ENCODE data around the gene WNT2. TPM values are rescaled to one million over a fixed set of nuclear protein-coding genes. Genes with fewer than 3 reads are reported as not detected.
"Not testable (repeated sequence)": the region's sequence is repeated elsewhere in the genome, so short reads cannot be mapped to it uniquely, and the experiment has no call there.

The WNT2 gene
- total RNA-seq, 1 donor from 2014 or later: under 0.01 TPM

DNA sequence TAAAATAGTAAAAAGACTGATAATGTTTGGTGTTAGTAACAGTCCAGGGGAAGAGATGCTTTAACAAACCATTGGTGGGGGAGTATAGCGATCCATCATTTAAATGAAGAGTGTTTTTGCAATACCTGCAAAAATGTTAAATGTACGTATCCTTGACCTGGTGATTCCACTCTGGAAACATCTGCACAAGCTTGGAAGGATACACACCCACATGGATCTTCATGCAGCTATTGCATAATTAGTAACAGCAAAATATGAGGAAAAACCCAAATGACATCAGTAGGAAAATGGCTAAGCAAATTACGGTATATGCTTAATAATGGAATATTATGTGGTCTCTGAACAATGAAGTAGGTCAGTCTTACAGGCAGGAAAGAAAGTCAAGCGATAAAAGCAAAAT, 20.5 kb downstream of the WNT2 start:
- Histone ChIP-seq H3K4me3 (ENCODE audit: low read depth, low read length) (no peak overlapping the region), H3K36me3 (ENCODE audit: control insufficient read depth, insufficient read depth, low read length) (no peaks in the 10 kb centered on the region), H3K27me3 (ENCODE audit: control insufficient read depth, insufficient read depth, low read length) (no peaks in the 10 kb centered on the region)
- TF ChIP-seq, protein P1, sequence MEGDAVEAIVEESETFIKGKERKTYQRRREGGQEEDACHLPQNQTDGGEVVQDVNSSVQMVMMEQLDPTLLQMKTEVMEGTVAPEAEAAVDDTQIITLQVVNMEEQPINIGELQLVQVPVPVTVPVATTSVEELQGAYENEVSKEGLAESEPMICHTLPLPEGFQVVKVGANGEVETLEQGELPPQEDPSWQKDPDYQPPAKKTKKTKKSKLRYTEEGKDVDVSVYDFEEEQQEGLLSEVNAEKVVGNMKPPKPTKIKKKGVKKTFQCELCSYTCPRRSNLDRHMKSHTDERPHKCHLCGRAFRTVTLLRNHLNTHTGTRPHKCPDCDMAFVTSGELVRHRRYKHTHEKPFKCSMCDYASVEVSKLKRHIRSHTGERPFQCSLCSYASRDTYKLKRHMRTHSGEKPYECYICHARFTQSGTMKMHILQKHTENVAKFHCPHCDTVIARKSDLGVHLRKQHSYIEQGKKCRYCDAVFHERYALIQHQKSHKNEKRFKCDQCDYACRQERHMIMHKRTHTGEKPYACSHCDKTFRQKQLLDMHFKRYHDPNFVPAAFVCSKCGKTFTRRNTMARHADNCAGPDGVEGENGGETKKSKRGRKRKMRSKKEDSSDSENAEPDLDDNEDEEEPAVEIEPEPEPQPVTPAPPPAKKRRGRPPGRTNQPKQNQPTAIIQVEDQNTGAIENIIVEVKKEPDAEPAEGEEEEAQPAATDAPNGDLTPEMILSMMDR (IDR thresholded peaks at IDR 0.05; ENCODE audit: insufficient read depth, low read length, severe bottlenecking): no peak
- FAIRE-seq (no peak), DNase-seq (ENCODE audit: low read depth) (no peak)

DNA sequence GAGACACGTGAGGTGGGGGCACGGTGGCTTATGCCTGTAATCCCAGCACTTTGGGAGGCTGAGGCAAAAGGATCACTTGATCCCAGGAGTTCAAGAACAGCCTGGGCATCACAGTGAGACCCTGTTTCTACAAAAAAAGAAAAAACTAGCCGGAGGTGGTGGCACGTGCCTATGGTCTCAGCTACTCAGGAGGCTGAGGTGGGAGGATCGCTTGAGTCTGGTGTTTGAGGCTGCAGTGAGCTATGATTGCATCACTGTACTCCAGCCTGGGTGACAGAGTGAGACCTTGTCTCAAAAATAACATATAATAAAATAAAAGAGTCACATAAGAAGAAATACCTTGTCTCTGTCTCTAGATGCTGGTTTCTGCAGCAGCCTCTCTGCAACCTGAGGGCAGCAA, 22.4 kb downstream of the WNT2 start:
- not testable (repeated sequence) for FAIRE-seq; H3K27me3 ChIP-seq (ENCODE audit: control insufficient read depth, insufficient read depth, low read length); H3K36me3 ChIP-seq (ENCODE audit: control insufficient read depth, insufficient read depth, low read length); DNase-seq (ENCODE audit: low read depth); H3K4me3 ChIP-seq (ENCODE audit: low read depth, low read length)

DNA sequence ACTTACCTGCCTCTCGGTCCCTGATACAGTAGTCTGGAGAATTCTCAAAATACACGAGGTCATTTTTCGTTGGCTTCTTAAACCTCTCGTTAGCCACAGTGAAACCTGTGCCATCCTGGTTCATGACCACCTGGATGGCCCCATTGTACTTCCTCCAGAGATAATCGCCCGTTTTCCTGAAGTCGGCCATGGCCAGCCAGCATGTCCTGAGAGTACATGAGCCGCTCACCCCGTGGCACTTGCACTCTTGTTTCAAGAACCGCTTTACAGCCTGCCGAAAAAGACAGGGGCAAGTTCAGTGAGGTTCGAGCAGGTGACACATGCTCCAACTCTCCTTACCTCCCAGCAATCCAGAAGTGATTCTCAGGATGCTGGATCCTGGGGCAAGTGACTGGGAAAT, 25.3 kb downstream of the WNT2 start:
- TF ChIP-seq, protein P1 (IDR thresholded peaks at IDR 0.05; ENCODE audit: insufficient read depth, low read length, severe bottlenecking): no peak
- Histone ChIP-seq H3K36me3 (ENCODE audit: control insufficient read depth, insufficient read depth, low read length) (no peaks in the 10 kb centered on the region), H3K27me3 (ENCODE audit: control insufficient read depth, insufficient read depth, low read length) (no peaks in the 10 kb centered on the region), H3K4me3 (ENCODE audit: low read depth, low read length) (no peak overlapping the region)
- DNase-seq (ENCODE audit: low read depth) (no peak), FAIRE-seq (no peak)

DNA sequence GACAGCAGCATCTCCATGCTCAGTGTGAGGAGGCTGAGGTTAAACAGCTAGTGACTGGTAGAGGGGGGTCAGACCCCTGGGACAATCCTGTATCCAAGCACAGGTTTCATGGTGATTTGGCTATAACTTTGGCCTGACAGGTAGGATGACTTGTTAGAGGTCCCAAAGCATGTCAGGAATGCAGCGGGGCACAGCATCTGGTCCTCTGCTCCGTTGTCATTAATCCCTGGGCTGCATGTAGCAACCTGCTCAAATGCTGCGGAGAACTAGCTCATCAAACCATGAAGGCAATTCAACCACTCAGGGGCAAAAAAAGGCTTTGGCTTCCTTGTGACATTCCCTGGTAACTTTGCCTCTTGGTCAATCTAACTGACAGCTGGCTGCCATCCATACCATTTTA, 26.8 kb downstream of the WNT2 start:
- TF ChIP-seq, protein P1 (IDR thresholded peaks at IDR 0.05; ENCODE audit: insufficient read depth, low read length, severe bottlenecking): no peak
- H3K27me3 ChIP-seq (ENCODE audit: control insufficient read depth, insufficient read depth, low read length): no peaks in the 10 kb centered on the region
- FAIRE-seq: no peak

DNA sequence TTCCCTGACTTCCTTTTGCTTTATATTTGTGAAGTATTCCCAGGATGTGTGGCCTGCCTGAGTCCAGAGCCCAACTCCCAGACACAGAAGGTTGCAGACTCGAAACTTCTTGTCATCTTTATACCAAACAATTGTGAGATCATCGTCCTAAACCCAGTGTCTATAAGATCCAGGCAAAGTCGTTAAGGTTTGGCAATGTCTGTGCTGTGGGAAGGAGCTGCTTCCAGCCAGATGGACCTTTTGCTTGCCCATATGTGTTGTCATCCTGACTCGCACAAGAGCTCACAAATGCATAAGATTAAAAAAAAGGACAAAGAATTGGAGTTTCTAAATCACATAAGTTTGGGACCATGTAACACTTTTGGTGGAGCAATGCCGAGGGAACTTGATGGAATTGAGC, 37.0 kb downstream of the WNT2 start:
- H3K27me3 ChIP-seq (ENCODE audit: control insufficient read depth, insufficient read depth, low read length): no peaks in the 10 kb centered on the region
- no peak overlapping the region for H3K4me3 ChIP-seq (ENCODE audit: low read depth, low read length)
- DNase-seq (ENCODE audit: low read depth) (no peak), FAIRE-seq (no peak)
- TF ChIP-seq, protein P1 (IDR thresholded peaks at IDR 0.05; ENCODE audit: insufficient read depth, low read length, severe bottlenecking): no peak
- no peaks in the 10 kb centered on the region for H3K36me3 ChIP-seq (ENCODE audit: control insufficient read depth, insufficient read depth, low read length)

More for the DNA sequence above, 26.8 kb downstream of the WNT2 start:
- no peaks in the 10 kb centered on the region for H3K36me3 ChIP-seq (ENCODE audit: control insufficient read depth, insufficient read depth, low read length)
- H3K4me3 ChIP-seq (ENCODE audit: low read depth, low read length): no peak overlapping the region
- peak; percentile 64 for DNase-seq (ENCODE audit: low read depth)

DNA sequence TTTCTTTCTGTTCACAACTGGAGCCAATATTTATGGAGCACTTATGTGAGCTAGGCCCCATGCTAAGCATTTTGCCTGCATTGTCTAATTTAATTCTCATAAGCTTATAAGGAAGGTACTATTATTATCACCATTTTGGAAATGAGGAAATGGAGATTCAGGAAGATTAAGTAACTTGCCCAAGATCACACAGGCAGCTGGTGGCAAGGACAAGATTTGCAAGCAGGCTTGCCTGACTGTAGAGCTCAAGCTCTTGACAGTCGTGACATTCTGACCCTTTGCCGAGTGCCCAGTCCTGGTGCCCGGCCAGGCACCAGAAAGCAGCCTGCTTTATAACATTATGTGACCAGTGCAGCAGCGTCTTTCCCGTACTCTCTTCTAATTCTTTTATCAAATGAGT, 38.2 kb downstream of the WNT2 start:
- FAIRE-seq (no peak), DNase-seq (ENCODE audit: low read depth) (no peak)
- no peaks in the 10 kb centered on the region for H3K27me3 ChIP-seq (ENCODE audit: control insufficient read depth, insufficient read depth, low read length)
- no peaks in the 10 kb centered on the region for H3K36me3 ChIP-seq (ENCODE audit: control insufficient read depth, insufficient read depth, low read length)
- H3K4me3 ChIP-seq (ENCODE audit: low read depth, low read length): no peak overlapping the region
- TF ChIP-seq, protein P1 (IDR thresholded peaks at IDR 0.05; ENCODE audit: insufficient read depth, low read length, severe bottlenecking): no peak
